IMR-90 (cell line): ENCODE measurements around the gene CLRN3. TPM values are rescaled to one million over a fixed set of nuclear protein-coding genes. Genes with fewer than 3 reads are reported as not detected.

Experiments
- ATAC-seq: fragments of 200-7000 bp; cut with Tn5 transposase; 2 replicates; pipeline ENCODE4 v1.9.1; 2020; ENCODE audit warnings: low read depth, mild to moderate bottlenecking, moderate library complexity
- BruUV-seq: library from RNA; stranded (reverse); fragments of 400-500 nt; replicated peaks from 2 replicates; lab custom pipeline; 2021; lab: Mats Ljungman, UMichigan
- CTCF ChIA-PET: fragments of 300-600 bp; formaldehyde crosslinking; extraction: SDS; loops from one replicate; lab custom pipeline; 2021; ENCODE audit warnings: antibody characterized with exemption; lab: Yijun Ruan, JAX
- POLR2A ChIA-PET: fragments of 300-600 bp; sonication (Branson Sonifier 250); formaldehyde crosslinking; loops from one replicate; lab custom pipeline; 2022; ENCODE audit warnings: antibody characterized with exemption; ENCODE audit not compliant: unreplicated experiment; lab: Charles Lee
- DNase-seq: peaks from one replicate; pipeline ENCODE4 v3.0.0; 2013
- H2AFZ ChIP-seq: replicated peaks from 2 replicates; pipeline ENCODE3; 2013; ENCODE audit warnings: low read length, mild to moderate bottlenecking; ENCODE audit not compliant: poor library complexity
- H2AK5ac ChIP-seq: 2 replicates; pipeline ENCODE4 v1.6.1; 2013; ENCODE audit warnings: low read depth, low read length, inconsistent platforms
- H2AK9ac ChIP-seq: replicated peaks from 2 replicates; pipeline ENCODE3; 2013; ENCODE audit warnings: mild to moderate bottlenecking, low read depth, low read length, moderate library complexity; ENCODE audit not compliant: poor library complexity
- H2BK120ac ChIP-seq: 2 replicates; pipeline ENCODE4 v1.6.1; 2013; ENCODE audit warnings: low read depth, low read length, inconsistent platforms
- H2BK15ac ChIP-seq: 3 replicates; pipeline ENCODE4 v1.6.1; 2013; ENCODE audit warnings: low read depth, low read length, inconsistent platforms
- H2BK20ac ChIP-seq: 2 replicates; pipeline ENCODE4 v1.6.1; 2013; ENCODE audit warnings: low read depth, mild to moderate bottlenecking, inconsistent platforms, low read length, moderate library complexity
- H2BK5ac ChIP-seq: 2 replicates; pipeline ENCODE4 v1.6.1; 2013; ENCODE audit warnings: mild to moderate bottlenecking, low read depth, low read length, inconsistent platforms; ENCODE audit not compliant: poor library complexity, severe bottlenecking
- H3K14ac ChIP-seq: replicated peaks from 2 replicates; pipeline ENCODE4 v1.6.1; 2013; ENCODE audit warnings: low read depth, low read length, inconsistent platforms
- H3K18ac ChIP-seq: 2 replicates; pipeline ENCODE4 v1.6.1; 2013; ENCODE audit warnings: low read depth, low read length, control low read depth
- H3K23ac ChIP-seq: 2 replicates; pipeline ENCODE4 v1.6.1; 2013; ENCODE audit warnings: low read depth, low read length, inconsistent platforms
- H3K27ac ChIP-seq: 2 replicates; pipeline ENCODE4 v1.5.1; 2013; ENCODE audit warnings: mild to moderate bottlenecking, control low read depth, low read length; ENCODE audit not compliant: insufficient read depth
- H3K27me3 ChIP-seq: 2 replicates; pipeline ENCODE4 v1.6.1; 2013; ENCODE audit warnings: low read length; ENCODE audit not compliant: control insufficient read depth, insufficient read depth
- H3K36me3 ChIP-seq: 2 replicates; pipeline ENCODE4 v1.6.1; 2013; ENCODE audit warnings: low read length, mixed read lengths; ENCODE audit not compliant: control insufficient read depth, insufficient read depth
- H3K4ac ChIP-seq: 2 replicates; pipeline ENCODE4 v1.6.1; 2013; ENCODE audit warnings: low read depth, low read length, inconsistent platforms
- H3K4me1 ChIP-seq: 2 replicates; pipeline ENCODE4 v1.6.1; 2013; ENCODE audit warnings: low read length, mixed read lengths; ENCODE audit not compliant: control insufficient read depth, insufficient read depth
- H3K4me2 ChIP-seq: 2 replicates; pipeline ENCODE4 v1.6.1; 2013; ENCODE audit warnings: low read depth, mild to moderate bottlenecking, control low read depth, low read length, moderate library complexity
- H3K4me3 ChIP-seq: 2 replicates; pipeline ENCODE4 v1.5.1; 2013; ENCODE audit warnings: low read depth, mild to moderate bottlenecking, control low read depth, low read length, moderate library complexity; ENCODE audit not compliant: insufficient read depth
- H3K56ac ChIP-seq: 2 replicates; pipeline ENCODE4 v1.6.1; 2013; ENCODE audit warnings: low read length, inconsistent platforms; ENCODE audit not compliant: insufficient read depth; ENCODE audit errors: extremely low read depth
- H3K79me1 ChIP-seq, 2 experiments: 2 replicates each; pipeline ENCODE4 v1.6.1; 2013; ENCODE audit warnings: low read length in 2 of 2, inconsistent platforms in 1 of 2, low read depth in 1 of 2
- H3K9ac ChIP-seq: 2 replicates; pipeline ENCODE4 v1.6.1; 2013; ENCODE audit warnings: low read depth, low read length, control low read depth
- H3K9me1 ChIP-seq: 2 replicates; pipeline ENCODE4 v1.6.1; 2013; ENCODE audit warnings: low read length, inconsistent platforms; ENCODE audit not compliant: insufficient read depth
- H3K9me3 ChIP-seq: 2 replicates; pipeline ENCODE4 v1.6.1; 2013; ENCODE audit warnings: low read length; ENCODE audit not compliant: control insufficient read depth, insufficient read depth
- H4K20me1 ChIP-seq: 2 replicates; pipeline ENCODE4 v1.6.1; 2013; ENCODE audit warnings: low read length, inconsistent platforms; ENCODE audit not compliant: insufficient read depth
- H4K5ac ChIP-seq: 2 replicates; pipeline ENCODE4 v1.6.1; 2013; ENCODE audit warnings: mild to moderate bottlenecking, low read depth, low read length, control low read depth
- H4K8ac ChIP-seq, 2 experiments: 2 replicates each; pipeline ENCODE4 v1.6.1; 2013; ENCODE audit warnings: low read depth in 2 of 2, low read length in 2 of 2, control low read depth in 1 of 2, inconsistent platforms in 1 of 2
- H4K91ac ChIP-seq: 2 replicates; pipeline ENCODE4 v1.6.1; 2013; ENCODE audit warnings: low read depth, low read length, inconsistent platforms; ENCODE audit not compliant: insufficient read depth
- BHLHE40 ChIP-seq: fragments of 150-350 bp; IDR thresholded peaks from 2 replicates; pipeline ENCODE4 v1.6.1; 2016; ENCODE audit warnings: mild to moderate bottlenecking, low read depth, low read length
- CEBPB ChIP-seq: IDR thresholded peaks from 2 replicates; pipeline ENCODE4 v1.6.1; 2012; ENCODE audit warnings: low read depth, low read length, improper control_type of control experiment
- CHD1 ChIP-seq: IDR thresholded peaks from 2 replicates; pipeline ENCODE4 v1.6.1; 2012; ENCODE audit warnings: low read depth, low read length, improper control_type of control experiment
- FOS ChIP-seq: fragments of 150-350 bp; IDR thresholded peaks from 2 replicates; pipeline ENCODE4 v1.6.1; 2016; ENCODE audit warnings: low read depth, low read length
- MAFK ChIP-seq: IDR thresholded peaks from 2 replicates; pipeline ENCODE4 v1.6.1; 2012; ENCODE audit warnings: low read depth, low read length, improper control_type of control experiment
- MXI1 ChIP-seq: IDR thresholded peaks from 2 replicates; pipeline ENCODE4 v1.6.1; 2012; ENCODE audit warnings: low read depth, mild to moderate bottlenecking, low read length, moderate library complexity, borderline replicate concordance
- POLR2A ChIP-seq: IDR thresholded peaks from 2 replicates; pipeline ENCODE4 v1.6.1; 2012; ENCODE audit warnings: mild to moderate bottlenecking, low read depth, low read length
- RAD21 ChIP-seq: IDR thresholded peaks from 2 replicates; pipeline ENCODE4 v1.6.1; 2012; ENCODE audit warnings: low read length, improper control_type of control experiment
- RCOR1 ChIP-seq: IDR thresholded peaks from 2 replicates; pipeline ENCODE4 v1.6.1; 2012; ENCODE audit warnings: mild to moderate bottlenecking, low read length, improper control_type of control experiment; ENCODE audit not compliant: insufficient replicate concordance
- RFX5 ChIP-seq: IDR thresholded peaks from 2 replicates; pipeline ENCODE4 v1.8.0; 2012; ENCODE audit warnings: low read depth, mild to moderate bottlenecking, low read length, moderate library complexity
- SMC3 ChIP-seq: fragments of 150-350 bp; IDR thresholded peaks from 2 replicates; pipeline ENCODE4 v1.6.1; 2016; ENCODE audit warnings: low read depth, mild to moderate bottlenecking, antibody characterized with exemption, low read length, moderate library complexity
- WGBS, 2 experiments: methylation state at CpG; one replicate each; pipeline versions ENCODE4 v1.1.5 to v1.1.7; 2013; ENCODE audit warnings: missing lambda C conversion rate in 2 of 2; ENCODE audit not compliant: insufficient read length in 1 of 2; ENCODE audit errors: extremely low coverage in 2 of 2; 5-methylcytosine and 5-hydroxymethylcytosine counted together
- dilution Hi-C: fragments of 300-500 bp; cut with HindIII; formaldehyde crosslinking; loops from one replicate; pipeline ENCODE4 v1.14.3; 2018; ENCODE audit warnings: low sequenced_read_pairs; ENCODE audit not compliant: unreplicated experiment
- in situ Hi-C: fragments of 300-500 bp; cut with MboI; formaldehyde crosslinking; loops from 3 replicates; pipeline ENCODE4 v1.14.3; 2019; ENCODE audit warnings: low sequenced_read_pairs, inconsistent platforms, mixed read lengths
- intact Hi-C: fragments of 100-400 bp; cut with micrococcal nuclease; formaldehyde crosslinking; loops from 2 replicates; pipeline ENCODE4 v1.10.0; 2022
- polyA plus RNA-seq, 3 experiments: library from polyadenylated mRNA; depleted of rRNA; stranded (reverse); fragments of >200 nt; gene quantifications; 2 replicates each; pipeline ENCODE4 v1.2.3, GENCODE V29; 2012; ENCODE audit warnings: low replicate concordance in 1 of 3
- total RNA-seq: library from RNA; depleted of rRNA; stranded (reverse); fragments of >200 nt; gene quantifications from 2 replicates; pipeline ENCODE4 v1.2.3, GENCODE V29; 2012
- TF ChIP-seq, protein P1 (sequence below): conservative IDR thresholded peaks from 2 replicates; pipeline ENCODE4 v1.5.1; 2012; ENCODE audit warnings: mild to moderate bottlenecking, low read depth, low read length, improper control_type of control experiment
- TF ChIP-seq, protein P2 (sequence below): fragments of 150-350 bp; IDR thresholded peaks from 2 replicates; pipeline ENCODE4 v1.6.1; 2017; ENCODE audit warnings: mild to moderate bottlenecking, antibody characterized with exemption, low read length, low read depth
- TF ChIP-seq, protein P3 (sequence below): fragments of 150-350 bp; IDR thresholded peaks from 2 replicates; pipeline ENCODE4 v1.6.1; 2016; ENCODE audit warnings: low read depth, mild to moderate bottlenecking, low read length, moderate library complexity, borderline replicate concordance

Gene CLRN3
- total and polyA plus RNA-seq, 2 of the 4 experiments (the other 2 are of a cell fraction) = not detected

DNA sequence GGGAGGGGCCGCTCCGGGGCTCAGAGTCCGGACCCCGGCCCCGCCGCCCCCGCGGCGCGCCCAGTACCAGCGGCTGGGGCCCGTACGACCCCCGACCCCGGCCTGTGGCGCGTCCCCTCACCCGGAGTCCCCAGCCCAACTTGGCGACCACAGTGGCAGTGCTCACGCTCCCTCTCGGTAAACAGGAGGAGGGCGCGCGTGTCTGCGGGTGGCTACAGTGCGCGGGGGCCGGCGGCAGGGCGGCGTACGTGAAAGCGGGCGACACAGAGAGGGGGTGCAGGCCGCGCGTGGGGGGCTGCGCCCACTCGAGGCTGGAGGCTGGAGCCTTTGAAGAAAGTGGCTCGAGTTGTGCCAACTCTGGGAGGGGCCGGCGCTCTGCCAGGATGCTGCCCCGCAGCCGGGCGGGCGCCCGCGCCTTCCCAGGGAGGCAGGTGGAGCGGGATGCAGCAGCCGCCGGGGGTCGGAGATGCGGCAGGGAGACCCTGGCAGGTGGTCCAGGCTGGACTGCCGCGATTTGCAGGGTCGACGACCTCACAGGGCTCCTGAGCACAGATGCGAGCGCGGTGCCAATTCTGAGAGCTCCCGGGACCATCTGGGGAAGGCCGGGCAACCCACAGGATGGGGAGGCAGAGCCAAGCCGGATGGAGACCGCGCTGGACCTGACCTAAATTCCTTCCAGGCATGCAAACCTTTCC lies 14.8 kb upstream of the CLRN3 start:
- Histone ChIP-seq H3K36me3 (no peaks in the 10 kb centered on the region), H2BK120ac (no peak overlapping the region), H3K14ac (no peak overlapping the region), H3K9ac (no peak overlapping the region), H3K79me1 (no peaks in the 10 kb centered on the region), H3K4me1 (peaks cover 4% of the 10 kb centered on the region; the same call in 1 of the 2 replicates), H3K27ac (no peak overlapping the region), H2BK20ac (no peak overlapping the region), H3K27me3 (peaks cover 3% of the 10 kb centered on the region; the same call in 1 of the 2 replicates), H3K4ac (no peak overlapping the region), H3K18ac (no peak overlapping the region), H2BK15ac (no peak overlapping the region), H2AK5ac (no peak overlapping the region), H3K9me3 (no peaks in the 10 kb centered on the region), H3K56ac (no peak overlapping the region), H3K4me3 (peak overlapping the region; percentile 42), H4K8ac (no peak overlapping the region), H3K9me1 (peaks cover 11% of the 10 kb centered on the region), H2AFZ (peak overlapping the region; percentile 80), H3K23ac (no peak overlapping the region), H4K5ac (no peak overlapping the region), H3K4me2 (peak overlapping the region; percentile 53; the same call in 1 of the 2 replicates), H2AK9ac (no peak overlapping the region), H4K91ac (no peak overlapping the region), H4K20me1 (no peaks in the 10 kb centered on the region), H2BK5ac (no peak overlapping the region)
- ChIA-PET POLR2A (no interaction called here), CTCF (interaction anchor here (0.9 to 3.5 kb wide), 3 partner anchors 16 to 161 kb away, joined by 3 to 24 read pairs (median 4); no protein-coding TSS in a partner anchor)
- no peak; the same call in 1 of the 2 replicates for ATAC-seq
- intact Hi-C loops (loop anchor here (1.0 to 10.0 kb wide), 3 partner anchors 104 to 247 kb away; no protein-coding TSS in a partner anchor), dilution Hi-C loops (no loop called here), in situ Hi-C loops (no loop called here)
- no TSS peak for BruUV-seq
- no peak for TF ChIP-seq POLR2A
- TF ChIP-seq RAD21 = no peak
- no peak for TF ChIP-seq RCOR1
- TF ChIP-seq CHD1 = no peak
- TF ChIP-seq CEBPB = no peak
- no peak for TF ChIP-seq SMC3
- TF ChIP-seq RFX5 = no peak
- TF ChIP-seq, protein P1, sequence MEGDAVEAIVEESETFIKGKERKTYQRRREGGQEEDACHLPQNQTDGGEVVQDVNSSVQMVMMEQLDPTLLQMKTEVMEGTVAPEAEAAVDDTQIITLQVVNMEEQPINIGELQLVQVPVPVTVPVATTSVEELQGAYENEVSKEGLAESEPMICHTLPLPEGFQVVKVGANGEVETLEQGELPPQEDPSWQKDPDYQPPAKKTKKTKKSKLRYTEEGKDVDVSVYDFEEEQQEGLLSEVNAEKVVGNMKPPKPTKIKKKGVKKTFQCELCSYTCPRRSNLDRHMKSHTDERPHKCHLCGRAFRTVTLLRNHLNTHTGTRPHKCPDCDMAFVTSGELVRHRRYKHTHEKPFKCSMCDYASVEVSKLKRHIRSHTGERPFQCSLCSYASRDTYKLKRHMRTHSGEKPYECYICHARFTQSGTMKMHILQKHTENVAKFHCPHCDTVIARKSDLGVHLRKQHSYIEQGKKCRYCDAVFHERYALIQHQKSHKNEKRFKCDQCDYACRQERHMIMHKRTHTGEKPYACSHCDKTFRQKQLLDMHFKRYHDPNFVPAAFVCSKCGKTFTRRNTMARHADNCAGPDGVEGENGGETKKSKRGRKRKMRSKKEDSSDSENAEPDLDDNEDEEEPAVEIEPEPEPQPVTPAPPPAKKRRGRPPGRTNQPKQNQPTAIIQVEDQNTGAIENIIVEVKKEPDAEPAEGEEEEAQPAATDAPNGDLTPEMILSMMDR = no peak
- no peak for TF ChIP-seq MAFK
- TF ChIP-seq BHLHE40 = no peak
- TF ChIP-seq, protein P2, sequence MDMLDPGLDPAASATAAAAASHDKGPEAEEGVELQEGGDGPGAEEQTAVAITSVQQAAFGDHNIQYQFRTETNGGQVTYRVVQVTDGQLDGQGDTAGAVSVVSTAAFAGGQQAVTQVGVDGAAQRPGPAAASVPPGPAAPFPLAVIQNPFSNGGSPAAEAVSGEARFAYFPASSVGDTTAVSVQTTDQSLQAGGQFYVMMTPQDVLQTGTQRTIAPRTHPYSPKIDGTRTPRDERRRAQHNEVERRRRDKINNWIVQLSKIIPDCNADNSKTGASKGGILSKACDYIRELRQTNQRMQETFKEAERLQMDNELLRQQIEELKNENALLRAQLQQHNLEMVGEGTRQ = no peak
- TF ChIP-seq FOS = no peak
- TF ChIP-seq, protein P3, sequence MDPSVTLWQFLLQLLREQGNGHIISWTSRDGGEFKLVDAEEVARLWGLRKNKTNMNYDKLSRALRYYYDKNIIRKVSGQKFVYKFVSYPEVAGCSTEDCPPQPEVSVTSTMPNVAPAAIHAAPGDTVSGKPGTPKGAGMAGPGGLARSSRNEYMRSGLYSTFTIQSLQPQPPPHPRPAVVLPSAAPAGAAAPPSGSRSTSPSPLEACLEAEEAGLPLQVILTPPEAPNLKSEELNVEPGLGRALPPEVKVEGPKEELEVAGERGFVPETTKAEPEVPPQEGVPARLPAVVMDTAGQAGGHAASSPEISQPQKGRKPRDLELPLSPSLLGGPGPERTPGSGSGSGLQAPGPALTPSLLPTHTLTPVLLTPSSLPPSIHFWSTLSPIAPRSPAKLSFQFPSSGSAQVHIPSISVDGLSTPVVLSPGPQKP = no peak
- TF ChIP-seq MXI1 = no peak
- WGBS, 2 experiments = 4% methylated on average over 27 of the region's 65 CpGs; no CpG with 5 or more reads in 1 of the 2 experiments
- no peak for DNase-seq
